Stimulated activated CD4-positive, alpha-beta T cell treated with anti-CD3 and anti-CD28 coated beads, TNF-alpha, amount 100 ng/mL, for 48 hours (primary cell): ENCODE data around the gene FARSB.

Experiments used
- DNase-seq, 3 donors: peaks; one replicate each; pipeline ENCODE4 v3.0.0-alpha.2; 2020; ENCODE audit warnings: low read depth in 3 of 3

Gene FARSB

DNA sequence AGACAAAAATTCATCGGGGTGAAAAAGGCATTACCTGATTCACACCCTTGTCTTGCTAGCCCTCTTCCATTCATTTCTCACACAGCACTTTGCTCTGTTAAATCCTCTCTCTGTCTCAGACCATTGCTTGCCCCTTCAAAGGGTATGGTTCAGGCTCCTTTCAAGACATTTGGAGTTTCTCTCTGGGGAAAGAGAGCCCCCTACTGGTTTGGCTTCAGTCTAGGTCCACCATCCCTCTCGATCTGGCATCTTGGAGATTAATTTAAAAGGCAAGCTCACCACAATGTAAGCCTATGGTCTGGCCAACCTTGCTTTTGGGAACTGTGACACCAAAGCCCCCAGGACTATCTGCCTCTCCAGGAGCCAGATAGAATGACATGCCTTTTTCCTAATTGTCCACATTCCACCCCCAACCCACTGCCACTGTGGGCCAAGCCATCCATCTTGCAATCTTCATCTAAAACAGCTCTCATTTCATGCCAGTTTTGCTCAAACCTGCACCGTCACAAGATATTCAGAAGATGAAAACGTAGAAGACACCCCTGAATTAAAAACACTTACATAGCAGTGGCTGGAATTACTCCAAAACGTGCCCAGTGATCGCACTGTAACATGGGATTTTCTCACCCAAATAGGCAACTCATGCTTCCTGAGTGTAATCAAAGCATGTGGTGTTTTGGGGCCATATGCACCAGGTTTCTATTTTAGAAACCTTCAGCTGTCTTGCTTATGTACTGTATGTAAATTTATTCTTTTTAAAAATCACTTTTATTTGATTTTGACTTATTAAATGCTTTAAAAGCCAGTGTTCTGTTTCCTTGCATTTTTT lies 93.9 kb downstream of the FARSB start:
- peak in 2 of 3 donors; percentile 12 to 19 for DNase-seq

DNA sequence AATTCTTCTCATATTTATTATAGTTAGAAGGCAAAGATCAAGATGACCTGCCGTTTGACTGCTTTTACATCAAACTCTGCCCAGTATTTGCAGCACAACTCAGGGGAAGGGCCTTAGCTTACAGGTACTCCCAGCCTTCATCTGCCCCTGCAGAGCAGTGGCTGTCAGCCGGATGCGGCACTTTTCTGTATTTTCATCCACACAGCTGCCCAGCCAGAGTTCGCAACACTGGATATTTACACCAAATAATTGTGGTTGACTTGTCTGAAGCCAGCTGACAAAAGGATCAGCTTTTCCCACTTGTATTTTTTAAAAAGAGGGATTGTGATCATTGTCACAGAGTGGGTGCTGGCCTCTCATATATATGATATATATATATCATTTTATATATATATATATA lies 94.7 kb downstream of the FARSB start:
- DNase-seq: no peak

- DNase-seq: no peak
These were observed 101.4 kb downstream of the FARSB start for GRCh38 chr2:222554517-222554916.

GRCh38 chr2:222548992-222549391 lies 106.9 kb downstream of the FARSB start:
- DNase-seq: no peak

- DNase-seq: no peak
These were observed 108.8 kb downstream of the FARSB start for GRCh38 chr2:222547083-222547482.

DNA sequence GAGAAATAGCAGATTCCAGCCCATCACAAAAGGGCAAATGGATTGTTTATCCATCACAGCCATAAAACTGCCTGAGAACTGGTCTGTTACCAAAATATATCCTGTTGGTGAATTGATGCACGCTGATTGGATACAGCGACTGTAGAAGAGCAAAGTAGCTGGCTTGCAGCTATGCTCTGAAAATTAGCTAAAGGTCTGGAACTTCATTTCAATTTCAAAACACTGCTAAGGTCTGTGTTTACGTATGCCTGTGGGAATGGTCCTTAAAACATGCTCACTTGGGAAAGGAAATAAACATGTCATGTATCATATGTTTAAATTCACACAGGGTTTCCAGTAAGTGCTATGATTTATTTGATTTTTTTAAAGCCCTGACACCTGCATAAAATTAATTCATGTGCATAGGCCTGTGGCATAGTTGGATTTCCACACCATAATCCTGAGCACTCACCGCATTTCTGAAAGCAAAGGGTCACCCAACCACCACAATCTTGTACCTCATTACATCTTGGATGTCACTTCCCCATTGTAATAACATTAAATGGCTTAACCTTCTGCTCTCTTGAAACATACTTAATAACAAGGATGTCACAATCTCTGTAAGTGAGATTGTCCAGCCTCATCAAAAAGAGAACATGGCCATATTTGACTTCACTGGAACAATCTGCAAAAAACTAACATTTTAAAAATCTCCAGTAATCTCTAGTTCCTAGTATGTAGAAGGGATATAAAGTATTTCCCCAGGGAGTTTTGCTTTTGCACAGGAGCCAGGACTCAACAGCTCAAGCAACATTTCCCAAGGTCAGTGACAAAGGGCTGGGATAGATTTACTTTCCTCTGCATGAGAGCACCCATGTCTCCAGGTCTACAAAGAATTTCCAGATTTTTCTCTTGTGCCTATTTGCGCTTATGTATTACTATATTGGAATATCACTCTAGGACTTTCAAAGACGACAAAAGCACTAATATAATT lies 109.8 kb downstream of the FARSB start:
- no peak for DNase-seq

GRCh38 chr2:222544661-222545060 lies 111.2 kb downstream of the FARSB start:
- DNase-seq: no peak

GRCh38 chr2:222538535-222538934 lies 117.4 kb downstream of the FARSB start:
- DNase-seq: no peak

- DNase-seq: no peak
These were observed 120.4 kb downstream of the FARSB start for GRCh38 chr2:222535477-222535876.

DNA sequence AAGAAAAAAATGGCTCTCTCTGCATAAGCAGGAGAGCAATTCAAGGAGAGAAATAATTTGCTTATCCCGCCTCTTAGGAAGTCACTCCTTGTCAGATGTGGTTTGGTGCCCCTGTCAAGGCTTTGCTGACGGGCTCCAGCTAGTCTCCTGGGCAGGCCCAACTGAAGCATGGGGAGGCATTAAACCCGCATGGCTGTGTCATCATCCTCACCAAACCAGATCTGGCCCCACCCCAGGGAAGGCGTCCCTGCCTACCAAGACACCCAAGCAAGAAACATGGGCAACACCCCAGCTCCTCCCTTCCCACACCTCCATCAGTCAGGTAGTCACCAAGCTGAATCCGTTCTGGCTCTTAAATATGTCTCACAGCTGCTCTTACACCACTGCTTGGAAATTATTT lies 123.6 kb downstream of the FARSB start:
- no peak for DNase-seq

GRCh38 chr2:222526480-222527277 lies 129.2 kb downstream of the FARSB start:
- DNase-seq: no peak

DNA sequence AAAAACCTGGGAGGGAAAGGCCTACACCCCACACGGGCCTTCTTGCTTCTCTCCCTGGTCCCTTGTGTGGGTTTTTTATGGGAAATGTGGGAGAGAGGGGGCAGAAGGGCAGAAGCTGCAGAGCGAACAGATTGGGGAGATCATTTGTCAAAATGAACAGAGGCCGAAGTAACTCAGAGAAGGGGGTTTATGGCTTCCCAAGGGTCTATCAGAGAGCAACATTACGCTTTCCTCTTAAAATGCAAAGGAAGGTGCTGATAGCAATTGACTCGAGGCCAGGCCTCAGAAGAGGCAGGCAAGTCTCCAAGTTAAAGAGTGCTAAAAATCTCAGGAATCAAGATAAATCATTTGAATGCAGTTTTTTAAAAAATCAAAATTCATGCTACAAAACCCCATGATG lies 130.1 kb downstream of the FARSB start:
- no peak for DNase-seq

GRCh38 chr2:222523783-222524544 lies 131.9 kb downstream of the FARSB start:
- no peak for DNase-seq

GRCh38 chr2:222522082-222522481 lies 133.8 kb downstream of the FARSB start:
- no peak for DNase-seq

- DNase-seq: no peak
These were observed 134.8 kb downstream of the FARSB start for GRCh38 chr2:222521099-222521498.
